SJSA1 (cell line): Measurements from ENCODE around the gene SPEN. TPM values are rescaled to one million over a fixed set of nuclear protein-coding genes. Genes with fewer than 3 reads are reported as not detected.

Source experiments
- DNase-seq, 2 experiments: peaks; one replicate each; pipeline ENCODE4 v3.0.0-alpha.2; 2015 to 2020; ENCODE audit warnings: low spot score in 2 of 2, low read depth in 1 of 2
- H3K27ac ChIP-seq: fragments of 250-450 bp; sonication (Bioruptor Pico); 2 replicates; pipeline ENCODE4 v1.5.1; 2020; ENCODE audit warnings: mild to moderate bottlenecking, moderate library complexity
- H3K27me3 ChIP-seq: fragments of 250-450 bp; sonication (Bioruptor Pico); replicated peaks from 2 replicates; pipeline ENCODE4 v1.5.1; 2020; ENCODE audit warnings: mild to moderate bottlenecking, moderate library complexity
- H3K36me3 ChIP-seq: fragments of 250-450 bp; sonication (Bioruptor Pico); 2 replicates; pipeline ENCODE4 v1.5.1; 2020; ENCODE audit warnings: mild to moderate bottlenecking
- H3K4me1 ChIP-seq: fragments of 250-450 bp; sonication (Bioruptor Pico); replicated peaks from 2 replicates; pipeline ENCODE4 v1.6.1; 2021; ENCODE audit warnings: mild to moderate bottlenecking
- H3K4me3 ChIP-seq: fragments of 250-450 bp; sonication (Bioruptor Pico); 2 replicates; pipeline ENCODE4 v1.5.1; 2020; ENCODE audit warnings: mild to moderate bottlenecking
- H3K9me3 ChIP-seq: fragments of 250-450 bp; sonication (Bioruptor Pico); replicated peaks from 2 replicates; pipeline ENCODE4 v1.5.1; 2020; ENCODE audit warnings: mild to moderate bottlenecking
- total RNA-seq: library from RNA; depleted of rRNA; stranded (reverse); fragments of >200 nt; shearing (Covaris generic); gene quantifications from 2 replicates; pipeline ENCODE4 v1.2.3, GENCODE V29; 2014

SPEN gene
- total RNA-seq, 1 experiment from 2014 or later: 17.5 TPM

GRCh38 chr1:15852036-15852827 lies 4.7 kb downstream of the SPEN start:
- Histone ChIP-seq H3K9me3 (no peaks in the 10 kb centered on the region), H3K27ac (no peak overlapping the region), H3K4me3 (no peak overlapping the region), H3K4me1 (peaks cover 24% of the 10 kb centered on the region), H3K36me3 (peaks cover 10% of the 10 kb centered on the region), H3K27me3 (no peaks in the 10 kb centered on the region)
- no peak for DNase-seq

- DNase-seq: no peak
- Histone ChIP-seq H3K4me3 (no peak overlapping the region), H3K9me3 (no peaks in the 10 kb centered on the region), H3K4me1 (peaks cover 23% of the 10 kb centered on the region), H3K27me3 (no peaks in the 10 kb centered on the region), H3K27ac (no peak overlapping the region), H3K36me3 (peaks cover 8% of the 10 kb centered on the region)
These were observed 5.4 kb downstream of the SPEN start for GRCh38 chr1:15852828-15853302.

- no peaks in the 10 kb centered on the region for H3K27me3 ChIP-seq
- no peaks in the 10 kb centered on the region for H3K9me3 ChIP-seq
- no peaks in the 10 kb centered on the region for H3K36me3 ChIP-seq
- peaks cover 3% of the 10 kb centered on the region for H3K4me1 ChIP-seq
- DNase-seq: no peak
- H3K27ac ChIP-seq: no peak overlapping the region
- H3K4me3 ChIP-seq: no peak overlapping the region
These were observed 9.4 kb downstream of the SPEN start for GRCh38 chr1:15856888-15857287.

- no peak for DNase-seq
- Histone ChIP-seq H3K27me3 (no peaks in the 10 kb centered on the region), H3K4me1 (no peaks in the 10 kb centered on the region)
These were observed 10.7 kb downstream of the SPEN start for GRCh38 chr1:15858069-15858670.

GRCh38 chr1:15858672-15859372 lies 11.3 kb downstream of the SPEN start:
- Histone ChIP-seq H3K4me3 (no peak overlapping the region), H3K9me3 (no peaks in the 10 kb centered on the region), H3K27me3 (no peaks in the 10 kb centered on the region), H3K27ac (no peak overlapping the region), H3K4me1 (no peaks in the 10 kb centered on the region), H3K36me3 (0 out of 2 replicates have a peak, but pooled peaks cover 3% of the 10 kb centered on the region)
- no peak for DNase-seq

More at GRCh38 chr1:15858069-15858670, 10.7 kb downstream of the SPEN start:
- no peaks in the 10 kb centered on the region for H3K9me3 ChIP-seq
- H3K4me3 ChIP-seq: no peak overlapping the region
- no peak overlapping the region for H3K27ac ChIP-seq
- 0 out of 2 replicates have a peak, but pooled peaks cover 3% of the 10 kb centered on the region for H3K36me3 ChIP-seq

DNA sequence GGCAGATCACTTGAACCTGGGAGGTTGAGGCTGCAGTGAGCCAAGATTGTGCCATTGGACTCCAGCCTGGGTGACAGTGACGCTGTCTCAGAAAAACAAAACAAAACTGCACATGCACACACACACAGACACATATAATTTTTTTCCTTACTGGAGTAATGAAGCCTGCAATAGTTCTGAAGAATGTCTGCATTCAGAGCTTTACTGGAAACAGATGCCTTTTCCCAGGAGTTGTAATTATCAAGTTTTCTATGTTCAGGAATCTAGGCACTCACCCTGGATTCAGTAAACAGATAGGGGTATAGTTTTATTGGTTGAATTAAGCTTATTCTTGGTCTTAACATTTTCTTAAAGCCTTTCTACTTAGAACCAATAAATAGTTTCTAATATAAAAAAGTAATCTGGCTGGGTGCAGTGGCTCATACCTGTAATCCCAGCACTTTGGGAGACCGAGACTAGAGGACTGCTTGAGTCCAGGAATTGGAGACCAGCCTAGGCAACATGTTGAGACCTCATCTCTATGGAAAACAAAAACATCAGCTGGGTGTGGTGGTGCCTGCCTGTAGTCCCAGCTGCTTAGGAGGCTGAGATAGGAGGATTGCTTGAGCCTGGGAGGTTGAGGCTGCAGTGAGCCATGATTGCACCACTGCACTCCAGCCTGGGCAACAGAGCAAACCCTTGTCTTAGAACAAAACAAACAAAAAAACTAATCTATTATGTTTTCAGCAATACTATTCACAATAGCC lies 15.8 kb downstream of the SPEN start:
- Histone ChIP-seq H3K27me3 (no peaks in the 10 kb centered on the region), H3K9me3 (no peaks in the 10 kb centered on the region)

GRCh38 chr1:15866721-15867201 lies 19.3 kb downstream of the SPEN start:
- Histone ChIP-seq H3K27ac (no peak overlapping the region), H3K9me3 (no peaks in the 10 kb centered on the region), H3K4me1 (no peaks in the 10 kb centered on the region), H3K36me3 (0 out of 2 replicates have a peak, but pooled peaks cover 3% of the 10 kb centered on the region), H3K27me3 (no peaks in the 10 kb centered on the region), H3K4me3 (no peak overlapping the region)
- no peak for DNase-seq

More for the DNA sequence above, 15.8 kb downstream of the SPEN start:
- DNase-seq: no peak
- Histone ChIP-seq H3K36me3 (0 out of 2 replicates have a peak, but pooled peaks cover 3% of the 10 kb centered on the region), H3K27ac (no peak overlapping the region), H3K4me1 (no peaks in the 10 kb centered on the region), H3K4me3 (no peak overlapping the region)

DNA sequence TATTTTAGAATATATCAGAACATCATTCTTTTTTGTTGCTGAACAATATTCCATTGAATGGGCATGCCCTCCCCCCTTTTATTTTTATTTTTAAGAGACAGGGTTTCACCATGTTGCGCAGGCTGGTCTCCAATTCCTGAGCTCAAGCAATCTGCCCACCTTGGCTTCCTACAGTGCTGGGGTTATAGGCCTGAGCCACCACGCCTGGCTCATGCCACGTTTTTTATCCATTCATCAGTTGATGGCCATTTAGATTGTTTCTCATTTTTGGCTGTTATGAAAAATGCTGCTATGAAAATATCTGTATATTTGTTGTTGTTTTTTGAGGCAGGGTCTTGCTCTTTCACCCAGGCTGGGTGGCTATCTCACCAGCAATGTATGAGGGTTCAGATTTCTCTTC lies 19.8 kb downstream of the SPEN start:
- Histone ChIP-seq H3K9me3 (no peaks in the 10 kb centered on the region), H3K4me3 (no peak overlapping the region), H3K36me3 (0 out of 2 replicates have a peak, but pooled peaks cover 3% of the 10 kb centered on the region), H3K4me1 (no peaks in the 10 kb centered on the region), H3K27ac (no peak overlapping the region), H3K27me3 (no peaks in the 10 kb centered on the region)
- DNase-seq: no peak

GRCh38 chr1:15869413-15869812 lies 21.9 kb downstream of the SPEN start:
- no peaks in the 10 kb centered on the region for H3K27me3 ChIP-seq
- H3K4me3 ChIP-seq: no peak overlapping the region
- peaks cover 19% of the 10 kb centered on the region for H3K36me3 ChIP-seq

GRCh38 chr1:15870421-15870820 lies 22.9 kb downstream of the SPEN start:
- H3K36me3 ChIP-seq: peaks cover 21% of the 10 kb centered on the region
- H3K27me3 ChIP-seq: no peaks in the 10 kb centered on the region
- no peak overlapping the region for H3K4me3 ChIP-seq
- DNase-seq: no peak
- H3K4me1 ChIP-seq: no peaks in the 10 kb centered on the region
- no peak overlapping the region for H3K27ac ChIP-seq
- no peaks in the 10 kb centered on the region for H3K9me3 ChIP-seq

More at GRCh38 chr1:15869413-15869812, 21.9 kb downstream of the SPEN start:
- no peaks in the 10 kb centered on the region for H3K4me1 ChIP-seq
- no peak for DNase-seq
- H3K9me3 ChIP-seq: no peaks in the 10 kb centered on the region
- no peak overlapping the region for H3K27ac ChIP-seq

- Histone ChIP-seq H3K27me3 (no peaks in the 10 kb centered on the region), H3K27ac (no peak overlapping the region), H3K9me3 (no peaks in the 10 kb centered on the region), H3K36me3 (peaks cover 42% of the 10 kb centered on the region), H3K4me1 (no peaks in the 10 kb centered on the region), H3K4me3 (no peak overlapping the region)
- no peak for DNase-seq
These were observed 27.0 kb downstream of the SPEN start for GRCh38 chr1:15874471-15874870.

- no peaks in the 10 kb centered on the region for H3K4me1 ChIP-seq
- no peaks in the 10 kb centered on the region for H3K27me3 ChIP-seq
- peaks cover 50% of the 10 kb centered on the region for H3K36me3 ChIP-seq
- no peaks in the 10 kb centered on the region for H3K9me3 ChIP-seq
- H3K27ac ChIP-seq: no peak overlapping the region
- no peak overlapping the region for H3K4me3 ChIP-seq
- no peak for DNase-seq
These were observed 29.0 kb downstream of the SPEN start for GRCh38 chr1:15876357-15877055.

GRCh38 chr1:15881961-15882360 lies 34.5 kb downstream of the SPEN start:
- peaks cover 17% of the 10 kb centered on the region for H3K4me1 ChIP-seq
- H3K27me3 ChIP-seq: no peaks in the 10 kb centered on the region
- peaks cover 18% of the 10 kb centered on the region for H3K36me3 ChIP-seq
- H3K4me3 ChIP-seq: no peak overlapping the region
- DNase-seq: no peak
- no peak overlapping the region for H3K27ac ChIP-seq
- H3K9me3 ChIP-seq: no peaks in the 10 kb centered on the region
